ENCODE data around the gene GPR84. TPM values are rescaled to one million over a fixed set of nuclear protein-coding genes. Genes with fewer than 3 reads are reported as not detected.
A peak's percentile ranks its signal among the peaks of the same experiment; 100 is the strongest.

GPR84 gene
- total and polyA plus RNA-seq, 9 of the 15 experiments (the other 6 are each of a cell fraction or from before 2014, with no cell fraction given), result 0.07 to 0.18 (median 0.11) TPM; not detected in 5

- peak; percentile 72 for TF ChIP-seq ZBTB33 (CRISPR knock-in tag; IDR thresholded peaks at IDR 0.05)
- 0 out of 2 replicates have a peak, but pooled peaks have one; percentile 38 for TF ChIP-seq FOXK1 (CRISPR knock-in tag; IDR thresholded peaks at IDR 0.05; ENCODE audit: borderline replicate concordance)
- peak; percentile 29; the same call in 1 of the 2 replicates for TF ChIP-seq MYNN (IDR thresholded peaks at IDR 0.05)
- no peak for TF ChIP-seq MYNN (CRISPR knock-in tag; IDR thresholded peaks at IDR 0.05)
- 0 out of 2 replicates have a peak, but pooled peaks have one; percentile 8 for TF ChIP-seq SNIP1 (IDR thresholded peaks at IDR 0.05; ENCODE audit: low read depth)
- TF ChIP-seq, protein P1, sequence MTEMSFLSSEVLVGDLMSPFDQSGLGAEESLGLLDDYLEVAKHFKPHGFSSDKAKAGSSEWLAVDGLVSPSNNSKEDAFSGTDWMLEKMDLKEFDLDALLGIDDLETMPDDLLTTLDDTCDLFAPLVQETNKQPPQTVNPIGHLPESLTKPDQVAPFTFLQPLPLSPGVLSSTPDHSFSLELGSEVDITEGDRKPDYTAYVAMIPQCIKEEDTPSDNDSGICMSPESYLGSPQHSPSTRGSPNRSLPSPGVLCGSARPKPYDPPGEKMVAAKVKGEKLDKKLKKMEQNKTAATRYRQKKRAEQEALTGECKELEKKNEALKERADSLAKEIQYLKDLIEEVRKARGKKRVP (CRISPR knock-in tag; IDR thresholded peaks at IDR 0.05), result no peak
- TF ChIP-seq AFF1 (IDR thresholded peaks at IDR 0.05; ENCODE audit: low read depth in 1 of 2, partially characterized antibody in 2 of 2), result peak; percentile 30 to 68
These were observed 3.4 kb downstream of the GPR84 start (continued) for GRCh38 chr12:54360717-54361456.

Data from K562 (cell line).